Naive thymus-derived CD4-positive, alpha-beta T cell (primary cell): ENCODE measurements around the gene SPINK7. TPM values are rescaled to one million over a fixed set of nuclear protein-coding genes. Genes with fewer than 3 reads are reported as not detected.

Experiments
- ATAC-seq: fragments of 150-1000 bp; cut with Tn5 transposase; 2 replicates; pipeline ENCODE4 v1.10.0; 2021; ENCODE audit warnings: mild to moderate bottlenecking, moderate library complexity
- CTCF ChIA-PET: fragments of 350-600 bp; sonication (Branson Sonifier 250); formaldehyde crosslinking; loops from one replicate; lab custom pipeline; 2021; ENCODE audit warnings: antibody characterized with exemption; lab: Charles Lee
- POLR2A ChIA-PET: fragments of 350-600 bp; sonication (Branson Sonifier 250); formaldehyde crosslinking; loops from one replicate; lab custom pipeline; 2021; ENCODE audit warnings: antibody characterized with exemption, inconsistent platforms; lab: Charles Lee
- DNase-seq, 9 donors: peaks; one replicate each; pipeline versions ENCODE4 v3.0.0 to v3.0.0-alpha.2; 2020 to 2022; ENCODE audit warnings: mixed read lengths in 1 of 9
- H3K27ac ChIP-seq: one replicate; pipeline ENCODE4 v1.7.0; 2013; ENCODE audit warnings: mild to moderate bottlenecking, low read depth, low read length, moderate library complexity
- H3K27me3 ChIP-seq, 2 donors: one replicate each; pipeline ENCODE4 v1.7.0; 2013; ENCODE audit warnings: low read length in 2 of 2, mild to moderate bottlenecking in 2 of 2, moderate library complexity in 2 of 2; ENCODE audit not compliant: control insufficient read depth in 2 of 2, insufficient read depth in 2 of 2
- H3K36me3 ChIP-seq, 3 experiments: 1 replicate in 2 of 3; 2 replicates in 1 of 3; pipeline ENCODE4 v1.7.0; 2013; ENCODE audit warnings: low read length in 3 of 3, mild to moderate bottlenecking in 3 of 3, moderate library complexity in 1 of 3; ENCODE audit not compliant: insufficient read depth in 3 of 3, control insufficient read depth in 2 of 3
- H3K4me1 ChIP-seq, 2 donors: one replicate each; pipeline ENCODE4 v1.7.0; 2013; ENCODE audit warnings: low read length in 2 of 2, mild to moderate bottlenecking in 2 of 2, moderate library complexity in 1 of 2; ENCODE audit not compliant: control insufficient read depth in 2 of 2, insufficient read depth in 2 of 2
- H3K4me3 ChIP-seq: 2 replicates; pipeline ENCODE4 v1.7.0; 2013; ENCODE audit warnings: mild to moderate bottlenecking, low read length
- H3K9me3 ChIP-seq, 3 experiments: 1 replicate in 2 of 3; 2 replicates in 1 of 3; pipeline ENCODE4 v1.7.0; 2013; ENCODE audit warnings: low read length in 3 of 3; ENCODE audit not compliant: control insufficient read depth in 2 of 3
- H3K27ac Mint-ChIP-seq, 9 donors: one replicate each; pipeline ENCODE4 v1.8.0; 2020 to 2022; ENCODE audit warnings: mixed read lengths in 9 of 9, mild to moderate bottlenecking in 8 of 9, moderate library complexity in 5 of 9, inconsistent platforms in 2 of 9
- H3K27me3 Mint-ChIP-seq, 5 donors: one replicate each; pipeline ENCODE4 v1.8.0; 2021 to 2022; ENCODE audit warnings: mixed read lengths in 5 of 5, mild to moderate bottlenecking in 1 of 5
- H3K36me3 Mint-ChIP-seq, 5 donors: one replicate each; pipeline ENCODE4 v1.8.0; 2020 to 2022; ENCODE audit warnings: mixed read lengths in 5 of 5, mild to moderate bottlenecking in 3 of 5, inconsistent platforms in 1 of 5
- H3K4me1 Mint-ChIP-seq, 7 donors: one replicate each; pipeline ENCODE4 v1.8.0; 2020 to 2022; ENCODE audit warnings: mixed read lengths in 7 of 7, mild to moderate bottlenecking in 3 of 7, inconsistent platforms in 1 of 7
- H3K4me3 Mint-ChIP-seq, 10 donors: one replicate each; pipeline ENCODE4 v1.8.0; 2020 to 2022; ENCODE audit warnings: mild to moderate bottlenecking in 10 of 10, mixed read lengths in 10 of 10, moderate library complexity in 6 of 10, inconsistent platforms in 2 of 10
- H3K9me3 Mint-ChIP-seq, 11 donors: one replicate each; pipeline ENCODE4 v1.8.0; 2020 to 2022; ENCODE audit warnings: mixed read lengths in 11 of 11, mild to moderate bottlenecking in 4 of 11, inconsistent platforms in 1 of 11, moderate library complexity in 1 of 11
- intact Hi-C, 2 donors: fragments of 100-400 bp; cut with micrococcal nuclease; formaldehyde crosslinking; loops; one replicate each; pipeline ENCODE4 v1.15.1; 2023
- polyA plus RNA-seq, 2 donors: library from polyadenylated mRNA; unstranded; fragments of 300-500 nt; fragmentation: Illumina TruSeq; gene quantifications; one replicate each; pipeline ENCODE4 v1.2.3, GENCODE V29; 2021
- total RNA-seq, 6 experiments: library from RNA in 5 of 6; stranded (reverse) in 5 of 6; gene quantifications; 1 replicate in 5 of 6; 2 replicates in 1 of 6; pipeline ENCODE4 v1.2.3 and lab custom pipeline; 2021 to 2026

Gene SPINK7
- total and polyA plus RNA-seq, 7 experiments from 2014 or later = not detected

- Histone ChIP-seq H3K9me3 (no peaks in the 10 kb centered on the region), H3K36me3 (no peaks in the 10 kb centered on the region), H3K27me3 (no peaks in the 10 kb centered on the region), H3K4me3 (no peak overlapping the region), H3K4me1 (no peaks in the 10 kb centered on the region), H3K27ac (no peak overlapping the region)
- intact Hi-C loops = no loop called here
- Mint-ChIP-seq H3K4me1 (no peaks in the 10 kb centered on the region), H3K27ac (no peak overlapping the region), H3K36me3 (peaks cover 0 to 13% (median 0%) of the 10 kb centered on the region in 5 donors), H3K9me3 (no peaks in the 10 kb centered on the region), H3K27me3 (no peaks in the 10 kb centered on the region), H3K4me3 (no peak overlapping the region)
- POLR2A ChIA-PET = no interaction called here
- no peak for DNase-seq
- CTCF ChIA-PET = no interaction called here
- no peak for ATAC-seq
Measured at GRCh38 chr5:148342371-148343045, 30.3 kb downstream of the SPINK7 start.

GRCh38 chr5:148343046-148343407, 30.8 kb downstream of the SPINK7 start:
- DNase-seq = no peak
- ATAC-seq = no peak
- Histone ChIP-seq H3K27me3 (no peaks in the 10 kb centered on the region), H3K36me3 (no peaks in the 10 kb centered on the region), H3K4me1 (no peaks in the 10 kb centered on the region), H3K9me3 (no peaks in the 10 kb centered on the region), H3K27ac (no peak overlapping the region), H3K4me3 (no peak overlapping the region)
- ChIA-PET POLR2A (no interaction called here), CTCF (no interaction called here)
- intact Hi-C loops = no loop called here
- Mint-ChIP-seq H3K36me3 (peaks cover 0 to 13% (median 0%) of the 10 kb centered on the region in 5 donors), H3K4me1 (no peaks in the 10 kb centered on the region), H3K27me3 (no peaks in the 10 kb centered on the region), H3K4me3 (no peak overlapping the region), H3K9me3 (no peaks in the 10 kb centered on the region), H3K27ac (no peak overlapping the region)

- ChIA-PET CTCF (no interaction called here), POLR2A (no interaction called here)
- intact Hi-C loops = no loop called here
- ATAC-seq = no peak
- H3K27ac Mint-ChIP-seq = no peak overlapping the region
- H3K9me3 Mint-ChIP-seq = no peaks in the 10 kb centered on the region
- H3K4me3 Mint-ChIP-seq = no peak overlapping the region
- Histone ChIP-seq H3K4me1 (no peaks in the 10 kb centered on the region), H3K9me3 (no peaks in the 10 kb centered on the region), H3K36me3 (no peaks in the 10 kb centered on the region), H3K4me3 (no peak overlapping the region), H3K27ac (no peak overlapping the region), H3K27me3 (no peaks in the 10 kb centered on the region)
- peaks cover 0 to 13% (median 0%) of the 10 kb centered on the region in 5 donors for H3K36me3 Mint-ChIP-seq
- no peaks in the 10 kb centered on the region for H3K27me3 Mint-ChIP-seq
- DNase-seq = no peak
- H3K4me1 Mint-ChIP-seq = no peaks in the 10 kb centered on the region
Measured at GRCh38 chr5:148343603-148344487, 31.6 kb downstream of the SPINK7 start.

GRCh38 chr5:148347706-148348105, 35.5 kb downstream of the SPINK7 start:
- Mint-ChIP-seq H3K27ac (no peak overlapping the region), H3K36me3 (peaks cover 0 to 12% (median 0%) of the 10 kb centered on the region in 5 donors), H3K27me3 (peaks cover 0 to 3% (median 0%) of the 10 kb centered on the region in 5 donors), H3K9me3 (peaks cover 0 to 1% (median 0%) of the 10 kb centered on the region in 11 donors), H3K4me1 (no peaks in the 10 kb centered on the region), H3K4me3 (no peak overlapping the region)
- DNase-seq (no peak), ATAC-seq (no peak)
- Histone ChIP-seq H3K36me3 (no peaks in the 10 kb centered on the region), H3K4me3 (no peak overlapping the region), H3K27me3 (no peaks in the 10 kb centered on the region), H3K27ac (no peak overlapping the region), H3K4me1 (no peaks in the 10 kb centered on the region), H3K9me3 (no peaks in the 10 kb centered on the region)
- POLR2A ChIA-PET = no interaction called here
- intact Hi-C loops = no loop called here
- CTCF ChIA-PET = no interaction called here

GRCh38 chr5:148352696-148353095, 40.5 kb downstream of the SPINK7 start:
- Histone ChIP-seq H3K36me3 (no peaks in the 10 kb centered on the region), H3K4me3 (no peak overlapping the region), H3K4me1 (no peaks in the 10 kb centered on the region), H3K9me3 (no peaks in the 10 kb centered on the region), H3K27ac (no peak overlapping the region), H3K27me3 (no peaks in the 10 kb centered on the region)
- peaks cover 0 to 12% (median 0%) of the 10 kb centered on the region in 5 donors for H3K36me3 Mint-ChIP-seq
- H3K27ac Mint-ChIP-seq = no peak overlapping the region
- ChIA-PET CTCF (no interaction called here), POLR2A (interaction anchor here (0.7 kb wide), 1 partner anchor 17 kb away, joined by 3 read pairs; no protein-coding TSS in a partner anchor)
- no peak overlapping the region for H3K4me3 Mint-ChIP-seq
- intact Hi-C loops = loop anchor here in 1 of 2 donors (1.0 kb wide), 2 partner anchors 38 to 173 kb away; no protein-coding TSS in a partner anchor
- no peak for ATAC-seq
- H3K9me3 Mint-ChIP-seq = peaks cover 0 to 1% (median 0%) of the 10 kb centered on the region in 11 donors
- DNase-seq = no peak
- no peaks in the 10 kb centered on the region for H3K4me1 Mint-ChIP-seq
- H3K27me3 Mint-ChIP-seq = peaks cover 0 to 3% (median 0%) of the 10 kb centered on the region in 5 donors

GRCh38 chr5:148353634-148354033, 41.4 kb downstream of the SPINK7 start:
- CTCF ChIA-PET = no interaction called here
- Histone ChIP-seq H3K27ac (no peak overlapping the region), H3K4me1 (no peaks in the 10 kb centered on the region), H3K4me3 (no peak overlapping the region), H3K27me3 (no peaks in the 10 kb centered on the region), H3K36me3 (no peaks in the 10 kb centered on the region), H3K9me3 (no peaks in the 10 kb centered on the region)
- POLR2A ChIA-PET = no interaction called here
- no peak overlapping the region for H3K27ac Mint-ChIP-seq
- H3K4me3 Mint-ChIP-seq = no peak overlapping the region
- H3K4me1 Mint-ChIP-seq = no peaks in the 10 kb centered on the region
- peaks cover 0 to 5% (median 0%) of the 10 kb centered on the region in 5 donors for H3K36me3 Mint-ChIP-seq
- DNase-seq = no peak
- H3K9me3 Mint-ChIP-seq = peaks cover 0 to 1% (median 0%) of the 10 kb centered on the region in 11 donors
- no peak for ATAC-seq
- peaks cover 0 to 3% (median 0%) of the 10 kb centered on the region in 5 donors for H3K27me3 Mint-ChIP-seq
- intact Hi-C loops = loop anchor here in 1 of 2 donors (1.0 kb wide), 2 partner anchors 39 to 174 kb away; no protein-coding TSS in a partner anchor
